Measurements from ENCODE around the gene SRR.
"Not testable (repeated sequence)": the region's sequence is repeated elsewhere in the genome, so short reads cannot be mapped to it uniquely, and the experiment has no call there.

Gene SRR

DNA sequence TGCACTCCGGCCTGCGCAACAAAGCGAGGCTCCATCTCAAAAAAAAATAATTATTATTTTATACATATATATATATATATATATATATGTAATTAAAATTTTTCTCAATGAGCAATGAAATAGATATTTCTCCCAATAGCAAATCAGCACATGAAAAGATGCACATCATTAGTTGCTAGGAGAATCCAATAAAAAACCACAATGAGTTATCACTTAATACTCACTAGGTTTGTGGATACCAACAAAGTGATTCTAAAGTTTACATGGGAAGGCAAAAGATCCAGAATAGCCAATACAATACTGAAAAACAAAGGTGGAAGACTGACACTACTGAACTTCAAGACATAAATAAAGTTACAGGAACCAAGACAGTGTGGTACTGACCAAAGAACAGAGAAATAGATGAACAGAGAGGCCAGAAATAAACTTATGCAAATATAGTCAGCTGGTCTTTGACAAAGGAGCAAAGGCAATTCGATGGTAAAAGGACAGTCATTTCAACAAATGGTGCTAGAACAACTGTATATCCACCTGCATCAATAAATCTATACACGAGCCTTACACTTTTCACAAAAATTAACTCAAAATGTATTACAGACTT lies 13.8 kb upstream of the SRR start:
- DNase-seq (ENCODE audit: low read depth in 2 of 2): no peak

DNA sequence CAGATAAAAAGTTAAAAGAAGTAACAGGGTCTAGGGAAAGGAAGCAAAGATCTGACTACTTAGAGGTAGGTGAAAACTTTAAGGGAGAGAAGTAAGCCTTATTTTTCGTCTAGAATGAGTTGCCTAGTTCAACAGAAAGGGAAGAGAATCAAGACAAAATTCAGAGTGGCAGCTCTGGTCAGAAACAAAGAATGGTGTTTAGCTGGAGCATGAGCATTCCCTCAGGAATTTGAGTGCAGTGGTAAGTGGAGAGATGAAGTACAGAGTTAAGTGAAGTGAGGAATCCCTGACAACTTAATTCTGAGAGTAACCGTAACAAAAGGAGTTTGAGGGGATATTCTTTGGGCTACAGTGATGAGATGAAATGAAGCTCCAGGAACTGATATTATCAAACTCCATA lies 11.7 kb upstream of the SRR start:
- no peak for DNase-seq (ENCODE audit: low read depth in 2 of 2)

DNA sequence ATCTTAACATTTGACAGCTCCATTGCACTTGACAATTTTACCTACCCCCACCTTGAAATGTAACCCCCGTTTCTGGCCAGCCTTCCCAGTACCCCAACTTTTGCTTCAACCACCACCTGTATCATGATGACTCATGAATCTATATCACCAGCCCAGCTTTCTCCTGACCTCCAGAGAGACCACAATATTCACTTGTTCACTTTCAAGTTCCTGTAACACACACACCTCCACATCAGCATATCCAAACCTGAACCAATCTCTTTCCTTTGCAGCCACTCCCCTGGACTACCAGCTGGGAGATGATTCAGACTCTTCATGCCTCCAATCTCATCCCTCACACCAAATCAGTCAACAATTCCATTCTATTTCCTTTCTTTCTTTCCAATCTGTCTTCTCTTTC lies 8.2 kb upstream of the SRR start:
- no peak for DNase-seq (ENCODE audit: low read depth in 2 of 2)

DNA sequence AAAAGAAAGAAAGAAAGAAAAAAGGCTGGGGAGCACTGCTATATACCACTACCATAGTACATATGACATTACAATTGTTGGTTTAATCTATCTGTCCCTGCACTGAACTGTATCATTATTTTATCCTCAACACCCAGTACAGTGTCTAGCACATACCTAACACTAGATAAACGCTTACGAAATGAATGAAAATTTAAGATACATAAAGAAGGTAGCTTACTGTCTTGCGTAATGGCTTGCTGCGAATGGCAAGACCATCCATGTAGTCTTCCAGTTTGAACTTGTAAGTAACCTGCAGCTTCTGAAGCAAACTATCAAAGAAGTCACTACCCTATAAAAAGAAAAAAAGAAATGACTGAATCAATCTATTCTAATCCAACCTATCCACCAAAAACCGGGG lies 6.7 kb upstream of the SRR start:
- no peak for DNase-seq (ENCODE audit: low read depth in 2 of 2)

DNA sequence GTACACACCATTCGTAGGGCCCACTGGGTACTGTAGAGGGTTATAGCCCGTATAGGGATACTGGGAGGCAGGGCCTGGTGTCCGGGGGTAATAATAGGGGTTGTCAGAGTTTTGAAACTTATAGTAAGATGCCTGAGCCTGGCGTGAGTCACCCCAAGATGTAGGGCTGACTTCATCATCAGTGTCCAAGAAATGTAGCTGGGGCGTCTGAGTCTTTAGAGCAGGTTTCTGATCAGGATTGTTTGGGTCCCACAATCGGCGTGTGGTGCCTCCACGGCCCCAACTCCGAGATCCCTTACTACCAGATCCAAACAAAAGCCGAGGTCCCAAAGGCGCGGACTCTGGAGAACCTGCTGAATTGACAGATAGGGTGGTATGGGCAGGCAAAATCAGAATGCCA lies 4.6 kb upstream of the SRR start:
- DNase-seq (ENCODE audit: low read depth in 2 of 2): no peak

DNA sequence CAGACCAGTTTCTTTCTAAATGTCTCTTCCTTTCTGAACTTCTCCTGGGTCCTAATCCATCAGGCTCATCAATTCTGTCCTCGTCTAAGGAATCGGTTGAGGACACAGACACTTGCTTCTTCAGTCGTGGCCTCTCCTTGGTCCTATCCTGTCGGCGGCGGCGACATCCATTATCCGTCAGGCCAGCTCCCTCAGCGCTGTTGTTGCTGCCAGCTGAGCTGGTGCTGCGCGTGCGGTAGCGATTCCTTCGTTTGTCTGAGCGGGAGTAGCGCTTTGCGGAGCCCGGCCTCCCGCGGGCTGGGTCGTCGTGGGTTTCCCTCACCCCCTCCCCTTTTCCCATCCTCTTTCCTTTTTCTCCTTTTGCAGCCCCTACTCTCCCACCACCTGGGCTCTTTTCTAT lies 4.0 kb upstream of the SRR start:
- DNase-seq (ENCODE audit: low read depth in 2 of 2): no peak

DNA sequence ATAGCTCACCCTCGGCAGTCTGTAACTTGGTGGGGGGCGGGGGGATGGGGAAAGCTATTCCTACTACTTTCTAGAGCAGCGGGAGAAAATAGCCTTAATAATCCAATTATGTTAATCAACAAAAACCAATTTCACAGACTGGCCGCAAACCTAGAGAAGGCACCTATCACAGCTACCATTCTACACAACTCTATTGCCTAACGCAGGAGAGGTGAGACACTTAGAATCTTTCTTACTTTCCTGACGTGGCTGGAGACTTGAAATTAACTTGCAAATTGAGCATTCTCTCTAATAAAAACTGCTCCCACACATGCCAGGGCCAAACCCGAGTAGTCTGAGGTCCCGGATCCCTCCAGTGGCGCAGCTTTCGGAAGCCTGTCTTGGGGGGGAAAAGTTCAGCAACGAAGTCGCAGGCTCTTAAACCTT lies 959 bp upstream of the SRR start:
- no peak for DNase-seq (ENCODE audit: low read depth in 2 of 2)

DNA sequence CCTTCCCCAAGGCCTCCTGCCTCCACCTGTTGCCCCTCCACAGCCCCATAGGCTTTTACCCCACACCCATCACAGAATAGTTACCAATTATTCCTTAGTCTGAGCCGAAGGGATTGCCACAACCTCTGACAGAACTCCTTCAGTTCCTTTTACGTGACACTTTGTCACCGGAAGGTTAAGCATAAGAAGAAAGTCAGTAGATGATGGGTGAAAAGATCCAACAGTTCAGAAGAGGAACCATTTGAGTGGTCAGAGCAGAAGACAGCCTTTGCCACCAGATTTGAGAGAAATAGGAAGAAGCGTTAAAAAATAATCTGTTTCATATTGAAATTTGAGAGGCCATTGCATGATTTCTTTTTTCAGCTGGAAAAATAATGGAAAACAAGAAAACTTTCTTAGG lies 1.2 kb downstream of the SRR start:
- no peak for DNase-seq (ENCODE audit: low read depth in 2 of 2)

DNA sequence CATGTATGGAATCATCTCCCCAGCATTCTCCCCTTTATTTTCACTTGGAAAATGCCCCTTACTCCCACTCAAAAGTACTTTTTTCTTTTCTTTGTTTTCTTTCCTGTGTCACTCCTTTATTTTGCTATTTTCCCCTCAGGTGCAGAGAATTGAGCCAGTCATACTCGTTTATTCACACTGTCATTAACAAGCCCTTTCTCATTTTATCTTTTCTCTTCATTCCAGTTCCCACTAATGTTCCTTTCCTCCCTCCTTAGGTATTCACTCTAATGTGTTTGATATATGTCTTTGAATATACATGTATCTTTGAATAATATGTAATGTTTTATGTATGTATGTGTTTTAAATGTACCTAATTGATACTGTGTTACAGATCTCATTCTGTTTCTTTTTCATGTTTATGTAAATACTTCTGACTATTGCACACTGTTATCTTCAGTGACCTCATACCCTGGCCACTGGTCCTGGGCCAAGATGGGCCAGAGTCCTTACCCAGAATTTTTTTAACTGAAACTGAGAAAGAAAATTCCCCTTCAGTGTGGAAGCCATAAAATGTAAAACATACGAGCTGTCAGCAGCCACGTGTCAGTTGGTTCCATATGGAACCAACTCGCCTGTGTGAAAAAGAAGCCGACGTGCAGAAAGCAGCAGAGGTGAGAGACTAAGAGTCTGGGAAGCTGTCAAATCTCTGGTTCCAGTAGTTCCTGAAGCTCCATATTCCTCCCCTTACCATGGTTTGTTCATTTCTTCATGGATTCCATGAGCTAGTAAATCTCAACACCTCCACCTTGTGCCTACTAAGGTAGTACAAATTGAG lies 5.8 kb downstream of the SRR start:
- DNase-seq (ENCODE audit: low read depth in 2 of 2): no peak

DNA sequence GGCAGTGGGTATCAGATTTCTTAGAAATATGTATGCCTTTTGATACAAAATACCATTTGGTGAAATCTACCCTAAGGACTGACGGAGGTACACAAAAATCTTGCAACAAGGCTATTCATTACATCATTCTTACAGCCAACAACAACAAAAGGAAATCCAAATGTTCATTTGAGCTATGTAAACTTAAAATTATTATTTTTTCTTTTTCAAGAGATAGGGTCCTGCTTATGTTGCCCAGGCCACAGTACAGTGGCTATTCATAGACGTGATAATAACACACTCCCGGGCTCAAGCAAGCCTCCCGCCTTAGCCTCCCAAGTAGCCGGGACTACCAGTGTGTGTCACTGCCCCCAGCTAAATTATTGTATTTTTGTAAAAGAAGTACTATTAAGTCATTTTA lies 9.0 kb downstream of the SRR start:
- no peak for DNase-seq (ENCODE audit: low read depth in 2 of 2)

DNA sequence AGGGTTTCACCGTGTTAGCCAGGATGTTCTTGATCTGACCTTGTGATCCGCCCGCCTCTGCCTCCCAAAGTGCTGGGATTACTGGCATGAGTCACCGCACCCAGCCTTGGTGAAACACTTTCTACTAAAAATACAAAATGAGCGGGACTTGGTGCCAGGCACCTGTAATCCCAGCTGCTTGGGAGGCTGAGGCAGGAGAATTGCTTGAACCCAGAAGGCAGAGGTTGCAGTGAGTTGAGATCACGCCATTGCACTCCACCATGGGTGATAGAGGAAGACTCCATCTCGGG lies 13.1 kb downstream of the SRR start:
- not testable (repeated sequence) for DNase-seq (ENCODE audit: low read depth in 2 of 2)

DNA sequence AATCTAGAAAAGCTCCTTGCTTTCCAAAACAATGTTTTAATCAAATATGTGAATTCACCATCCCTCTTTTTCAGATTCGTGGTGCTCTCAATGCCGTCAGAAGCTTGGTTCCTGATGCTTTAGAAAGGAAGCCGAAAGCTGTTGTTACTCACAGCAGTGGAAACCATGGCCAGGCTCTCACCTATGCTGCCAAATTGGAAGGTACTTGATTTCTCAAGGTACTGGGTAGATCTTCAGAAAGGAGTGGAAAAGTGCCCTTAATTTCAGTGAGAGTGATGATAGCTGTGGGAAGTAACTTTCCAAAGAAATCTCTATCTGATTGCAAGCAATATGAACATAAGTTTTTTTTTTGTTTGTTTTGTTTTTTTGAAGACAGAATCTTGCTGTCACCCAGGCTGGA lies 14.0 kb downstream of the SRR start:
- no peak for DNase-seq (ENCODE audit: low read depth in 2 of 2)

DNA sequence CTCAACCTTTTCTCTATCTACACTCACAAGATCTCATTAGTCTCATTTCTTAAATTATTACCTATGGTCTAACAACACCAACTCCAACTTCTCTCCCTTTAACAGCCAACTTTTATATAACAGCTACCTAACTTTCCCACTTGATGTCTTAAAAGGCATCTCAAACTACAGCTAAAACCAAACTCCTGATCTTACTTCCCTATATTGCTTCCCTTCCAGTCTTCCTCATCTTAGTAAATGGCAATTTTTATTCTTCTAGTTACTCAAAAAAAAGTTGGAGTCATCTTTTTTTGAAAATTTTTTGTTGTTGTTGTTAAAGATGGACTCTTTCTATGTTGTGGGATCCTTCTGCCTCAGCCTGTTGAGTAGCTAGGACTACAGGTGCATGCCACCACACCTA lies 15.3 kb downstream of the SRR start:
- no peak for DNase-seq (ENCODE audit: low read depth in 2 of 2)

DNA sequence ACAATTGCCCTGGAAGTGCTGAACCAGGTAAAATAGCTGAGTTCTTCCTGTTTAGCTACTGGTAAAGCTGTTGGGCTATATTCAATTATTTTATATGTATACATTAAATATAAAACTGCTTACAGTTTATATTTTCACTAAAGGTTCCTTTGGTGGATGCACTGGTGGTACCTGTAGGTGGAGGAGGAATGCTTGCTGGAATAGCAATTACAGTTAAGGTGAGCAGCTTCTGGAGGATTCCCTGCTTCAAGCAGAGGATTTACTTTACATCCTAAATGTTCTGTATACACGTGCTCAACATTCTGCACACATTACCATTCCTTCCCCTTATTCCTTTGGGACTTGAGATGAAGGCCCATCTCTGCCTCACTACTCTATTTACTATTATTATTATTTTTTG lies 17.6 kb downstream of the SRR start:
- no peak for DNase-seq (ENCODE audit: low read depth in 2 of 2)

DNA sequence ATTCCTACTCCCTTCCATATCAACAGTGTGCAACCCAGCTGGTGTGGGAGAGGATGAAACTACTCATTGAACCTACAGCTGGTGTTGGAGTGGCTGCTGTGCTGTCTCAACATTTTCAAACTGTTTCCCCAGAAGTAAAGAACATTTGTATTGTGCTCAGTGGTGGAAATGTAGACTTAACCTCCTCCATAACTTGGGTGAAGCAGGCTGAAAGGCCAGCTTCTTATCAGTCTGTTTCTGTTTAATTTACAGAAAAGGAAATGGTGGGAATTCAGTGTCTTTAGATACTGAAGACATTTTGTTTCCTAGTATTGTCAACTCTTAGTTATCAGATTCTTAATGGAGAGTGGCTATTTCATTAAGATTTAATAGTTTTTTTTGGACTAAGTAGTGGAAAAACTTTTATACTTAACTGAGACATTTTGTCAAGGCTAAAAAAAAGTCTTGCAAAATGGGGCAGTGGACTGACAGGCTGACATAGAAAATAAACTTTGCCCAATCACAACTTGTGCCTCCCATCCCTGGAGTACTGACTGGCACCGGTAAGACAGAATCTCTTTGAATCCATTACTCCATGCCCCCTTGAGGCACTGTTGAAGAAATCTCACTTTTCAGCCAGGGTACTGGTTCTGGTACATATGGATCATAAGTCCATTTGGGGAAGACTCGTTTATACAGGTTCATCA lies 20.0 kb downstream of the SRR start:
- no peak for DNase-seq (ENCODE audit: low read depth in 2 of 2)

DNA sequence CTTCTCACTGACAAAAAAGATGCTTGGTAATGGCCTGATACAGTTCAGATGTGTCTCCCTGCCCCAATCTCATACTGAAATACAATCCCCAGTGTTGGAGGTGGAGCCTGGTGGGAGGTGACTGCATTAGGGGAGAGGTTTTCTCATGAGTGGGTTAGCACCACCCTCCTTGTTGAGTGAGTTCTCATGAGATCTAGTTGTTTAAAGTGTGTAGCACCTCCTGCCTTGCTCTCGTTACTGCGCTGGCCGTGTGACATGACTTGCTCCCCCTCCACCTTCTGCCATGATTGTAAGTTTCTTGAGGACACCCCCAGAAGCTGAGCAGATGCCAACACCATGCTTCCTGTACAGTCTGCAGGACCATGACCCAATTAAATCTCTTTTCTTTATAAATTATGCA lies 27.6 kb downstream of the SRR start:
- DNase-seq (ENCODE audit: low read depth in 2 of 2): no peak

DNA sequence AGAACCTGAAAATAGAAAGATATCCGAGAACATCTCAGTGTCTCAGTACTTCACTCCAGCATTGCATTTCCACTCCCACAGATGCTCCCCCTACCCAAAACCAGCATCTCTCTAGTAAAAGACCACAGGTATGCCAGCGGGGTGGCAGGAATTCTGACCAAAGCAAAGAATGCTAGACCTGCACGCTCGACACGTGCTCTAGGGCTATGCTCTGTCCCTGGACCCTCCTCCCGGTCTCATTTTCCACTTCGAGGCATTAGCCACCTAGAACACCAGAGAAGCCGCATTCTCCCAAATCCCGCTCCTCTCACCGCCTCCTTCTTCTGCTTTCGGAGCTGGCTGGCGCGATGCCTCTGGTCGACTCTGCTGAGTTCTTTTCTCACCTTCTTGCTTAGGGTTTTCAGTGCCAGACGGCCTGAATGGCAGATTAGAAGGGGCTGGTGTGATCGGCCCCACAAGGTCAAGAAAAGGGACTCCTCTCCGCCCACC lies 32.0 kb downstream of the SRR start:
- DNase-seq (ENCODE audit: low read depth in 2 of 2): no peak

DNA sequence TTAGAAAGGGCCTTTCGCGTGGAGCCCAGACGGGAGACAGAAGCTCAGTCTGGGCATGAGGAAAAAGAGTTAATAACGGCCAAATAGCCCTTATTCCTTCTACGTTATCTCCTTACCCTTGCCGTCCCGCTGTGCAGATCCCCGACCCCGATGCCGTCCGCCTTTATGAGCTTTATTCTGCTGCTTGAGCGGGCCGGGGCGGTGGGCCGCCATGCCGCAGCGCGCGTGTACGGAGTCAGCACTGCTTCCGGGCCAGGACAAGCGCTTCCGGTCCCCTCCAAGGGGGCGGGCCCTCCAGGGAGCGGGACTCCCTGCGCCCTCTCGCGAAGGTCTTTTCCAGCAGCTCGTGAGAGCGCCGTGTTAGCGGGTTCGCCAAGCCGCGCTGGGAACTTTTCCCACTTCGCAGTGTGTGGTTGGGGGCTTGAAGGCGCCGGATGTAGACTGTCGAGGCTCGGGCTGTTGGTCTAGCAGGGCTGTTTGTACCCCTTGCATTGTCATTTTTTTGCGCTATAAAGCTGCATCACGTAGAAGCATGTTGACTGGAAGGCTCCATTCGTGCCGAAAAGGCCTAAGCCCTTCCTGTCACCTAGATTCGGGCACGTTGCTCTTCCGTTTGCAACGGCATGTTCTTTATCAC lies 32.6 kb downstream of the SRR start, which contains the start of gene TSR1:
TSR1 (minus strand) TSS at position 243 of the 637 bp plus-strand sequence; CDS start at position 213, 30 bp downstream.
- peak; percentile 83 to 87 for DNase-seq (ENCODE audit: low read depth in 2 of 2)

DNA sequence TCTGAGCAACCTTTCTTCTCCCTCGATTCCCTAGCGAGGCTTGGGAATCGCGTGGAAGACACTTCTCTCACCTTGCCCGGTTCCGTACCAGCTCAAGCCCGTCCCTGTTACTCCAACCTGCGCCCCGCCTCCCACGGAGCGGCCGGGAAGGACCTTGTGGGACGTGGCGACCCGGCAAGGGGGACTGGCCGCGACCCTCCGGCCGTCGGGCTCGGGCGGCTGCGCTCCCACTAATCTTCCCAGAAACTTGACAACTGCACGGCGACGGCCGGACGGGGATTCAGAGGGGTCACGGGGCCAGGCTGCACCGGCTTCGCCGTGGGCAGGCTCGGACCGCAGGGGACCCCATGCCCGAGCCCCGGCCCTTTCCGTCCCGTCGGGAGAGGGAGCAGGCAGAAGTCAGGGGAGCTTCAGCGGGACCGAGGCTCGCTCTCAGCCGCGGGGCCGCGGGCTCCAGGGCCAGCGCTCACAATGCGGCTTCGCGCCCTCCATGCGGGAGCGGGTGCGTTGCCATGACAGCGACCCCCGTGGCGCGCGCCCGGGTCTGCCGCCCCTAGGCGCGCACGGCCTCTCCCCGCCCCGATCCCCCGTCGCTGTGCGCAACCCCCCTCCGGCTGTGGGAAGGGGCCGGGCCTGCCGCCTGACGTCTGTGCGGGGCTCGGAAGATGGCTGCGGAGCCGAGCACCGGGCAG lies 33.2 kb downstream of the SRR start, which contains the start of gene SGSM2:
SGSM2 (plus strand) TSS at position 650 of the 692 bp plus-strand sequence. CDS start 188 bp downstream, outside the sequence.
- peak; percentile 28 to 69 for DNase-seq (ENCODE audit: low read depth in 2 of 2)

DNA sequence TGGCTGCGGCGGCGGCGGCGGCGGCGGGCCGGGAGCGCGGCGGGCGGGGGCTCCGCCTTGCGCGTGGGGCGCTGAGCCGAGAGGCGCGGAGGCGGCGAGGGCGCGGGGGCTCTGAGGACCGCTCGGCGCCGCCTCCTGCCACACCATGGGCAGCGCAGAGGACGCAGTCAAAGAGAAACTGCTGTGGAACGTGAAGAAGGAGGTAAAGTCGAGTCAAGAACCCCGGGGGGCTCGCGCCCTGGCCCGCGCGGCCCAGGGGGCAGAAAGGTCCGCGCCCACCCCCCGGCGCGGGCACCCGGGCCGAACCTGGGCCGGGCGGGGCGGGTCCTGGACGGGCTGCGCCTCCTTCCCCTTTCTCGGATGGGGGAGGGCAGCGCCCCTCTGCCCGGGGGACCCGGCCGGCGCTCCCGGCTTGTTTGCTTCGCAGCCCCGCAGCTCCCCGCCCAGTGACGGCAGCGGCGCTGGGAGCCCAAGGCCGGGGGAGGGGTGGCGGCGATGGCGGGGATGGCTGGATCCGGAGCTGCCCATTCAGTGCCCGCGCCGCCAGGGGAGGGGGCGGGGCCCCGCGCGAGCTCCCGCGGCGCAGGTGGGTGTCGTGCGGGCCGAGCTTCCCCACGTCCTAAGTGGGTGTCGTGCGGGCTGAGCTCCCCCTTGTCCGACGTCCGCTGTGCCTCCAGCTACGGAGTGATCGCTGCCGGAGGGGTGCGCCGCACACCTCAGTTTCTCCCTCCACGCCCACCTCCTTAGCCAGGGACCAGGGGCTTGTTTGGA lies 34.0 kb downstream of the SRR start:
- DNase-seq (ENCODE audit: low read depth in 2 of 2): peak in 1 of 2 donors; percentile 37

DNA sequence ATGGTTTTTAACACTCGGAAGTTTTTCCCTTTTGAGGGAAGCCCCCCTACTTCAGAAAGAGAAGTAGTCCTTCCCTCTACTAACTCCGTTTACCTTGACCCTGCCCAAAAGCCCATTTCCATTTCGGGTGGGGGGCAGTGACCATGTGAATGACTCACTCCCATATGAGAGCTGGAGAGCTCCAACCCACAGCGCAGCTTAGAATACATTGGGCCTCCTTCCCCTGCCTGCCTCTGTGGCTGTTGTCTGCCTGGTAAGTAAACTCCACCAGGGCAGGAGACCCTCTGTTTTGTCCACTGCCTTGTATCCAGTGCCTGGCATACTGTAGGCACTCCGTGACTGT lies 34.5 kb downstream of the SRR start:
- DNase-seq (ENCODE audit: low read depth in 2 of 2): no peak

All from stimulated activated CD8-positive, alpha-beta memory T cell treated with anti-CD3 and anti-CD28 coated beads, Interleukin-7, amount 100 ng/mL, for 4 hours (primary cell).